ENCODE data around the gene PDLIM5.

PDLIM5 gene

GRCh38 chr4:94511591-94511990, 59.8 kb downstream of the PDLIM5 start:
- no peak for TF ChIP-seq SIN3A (IDR thresholded peaks at IDR 0.05; ENCODE audit: borderline replicate concordance, insufficient read depth, low read length)
- no peak for TF ChIP-seq TAF1 (IDR thresholded peaks at IDR 0.05; ENCODE audit: borderline replicate concordance, insufficient read depth, low read length)
- no peak for TF ChIP-seq REST (IDR thresholded peaks at IDR 0.05; ENCODE audit: insufficient read depth in 1 of 2, low read depth in 2 of 2, low read length in 2 of 2)
- TF ChIP-seq POLR2AphosphoS5 (IDR thresholded peaks at IDR 0.05; ENCODE audit: low read depth, low read length): no peak
- no peak for TF ChIP-seq FOXP2 (optimal IDR thresholded peaks at IDR 0.05; ENCODE audit: borderline replicate concordance, extremely low read depth, extremely low read length, insufficient read depth)

- TF ChIP-seq FOXP2 (optimal IDR thresholded peaks at IDR 0.05; ENCODE audit: borderline replicate concordance, extremely low read depth, extremely low read length, insufficient read depth) (no peak), REST (IDR thresholded peaks at IDR 0.05; ENCODE audit: insufficient read depth in 1 of 2, low read depth in 2 of 2, low read length in 2 of 2) (no peak), SIN3A (IDR thresholded peaks at IDR 0.05; ENCODE audit: borderline replicate concordance, insufficient read depth, low read length) (no peak), POLR2AphosphoS5 (IDR thresholded peaks at IDR 0.05; ENCODE audit: low read depth, low read length) (no peak), TAF1 (IDR thresholded peaks at IDR 0.05; ENCODE audit: borderline replicate concordance, insufficient read depth, low read length) (no peak)
These were observed 63.6 kb downstream of the PDLIM5 start for GRCh38 chr4:94515365-94515764.

- no peak for TF ChIP-seq SIN3A (IDR thresholded peaks at IDR 0.05; ENCODE audit: borderline replicate concordance, insufficient read depth, low read length)
- no peak for TF ChIP-seq POLR2AphosphoS5 (IDR thresholded peaks at IDR 0.05; ENCODE audit: low read depth, low read length)
- no peak for TF ChIP-seq REST (IDR thresholded peaks at IDR 0.05; ENCODE audit: insufficient read depth in 1 of 2, low read depth in 2 of 2, low read length in 2 of 2)
- no peak for TF ChIP-seq TAF1 (IDR thresholded peaks at IDR 0.05; ENCODE audit: borderline replicate concordance, insufficient read depth, low read length)
- no peak for TF ChIP-seq FOXP2 (optimal IDR thresholded peaks at IDR 0.05; ENCODE audit: borderline replicate concordance, extremely low read depth, extremely low read length, insufficient read depth)
These were observed 64.3 kb downstream of the PDLIM5 start for GRCh38 chr4:94516067-94516466.

- TF ChIP-seq FOXP2 (optimal IDR thresholded peaks at IDR 0.05; ENCODE audit: borderline replicate concordance, extremely low read depth, extremely low read length, insufficient read depth): no peak
- no peak for TF ChIP-seq SIN3A (IDR thresholded peaks at IDR 0.05; ENCODE audit: borderline replicate concordance, insufficient read depth, low read length)
- TF ChIP-seq POLR2AphosphoS5 (IDR thresholded peaks at IDR 0.05; ENCODE audit: low read depth, low read length): no peak
- no peak for TF ChIP-seq TAF1 (IDR thresholded peaks at IDR 0.05; ENCODE audit: borderline replicate concordance, insufficient read depth, low read length)
- no peak for TF ChIP-seq REST (IDR thresholded peaks at IDR 0.05; ENCODE audit: insufficient read depth in 1 of 2, low read depth in 2 of 2, low read length in 2 of 2)
These were observed 65.3 kb downstream of the PDLIM5 start for GRCh38 chr4:94516999-94517398.

- TF ChIP-seq TAF1 (IDR thresholded peaks at IDR 0.05; ENCODE audit: borderline replicate concordance, insufficient read depth, low read length) (no peak), REST (IDR thresholded peaks at IDR 0.05; ENCODE audit: insufficient read depth in 1 of 2, low read depth in 2 of 2, low read length in 2 of 2) (no peak), POLR2AphosphoS5 (IDR thresholded peaks at IDR 0.05; ENCODE audit: low read depth, low read length) (no peak), SIN3A (IDR thresholded peaks at IDR 0.05; ENCODE audit: borderline replicate concordance, insufficient read depth, low read length) (no peak), FOXP2 (optimal IDR thresholded peaks at IDR 0.05; ENCODE audit: borderline replicate concordance, extremely low read depth, extremely low read length, insufficient read depth) (no peak)
These were observed 65.8 kb downstream of the PDLIM5 start for GRCh38 chr4:94517492-94517891.
